ENCODE measurements around the gene TRPM3.

GRCh38 chr9:70529377-70529776, 592.0 kb downstream of the TRPM3 start:
- TF ChIP-seq CTCF (IDR thresholded peaks at IDR 0.05; ENCODE audit: low read depth, low read length) (no peak), MYC (IDR thresholded peaks at IDR 0.05; ENCODE audit: low read depth, low read length) (no peak)
